T-cell (primary cell): ENCODE results near the gene FGF19. TPM values are rescaled to one million over a fixed set of nuclear protein-coding genes. Genes with fewer than 3 reads are reported as not detected.

ENCODE experiments used
- ATAC-seq, 4 experiments: fragments of 200-7000 bp in 3 of 4; fragments of 150-1000 bp in 1 of 4; cut with Tn5 transposase; replicated peaks in 1 of 4; 1 replicate in 3 of 4; 2 replicates in 1 of 4; pipeline ENCODE4 v1.10.0; 2021; ENCODE audit warnings: moderate library complexity in 3 of 4, mild to moderate bottlenecking in 2 of 4, moderate number of reproducible peaks in 1 of 4
- CTCF ChIA-PET, 2 donors: fragments of 300-600 bp; sonication (Branson Sonifier 250); formaldehyde crosslinking; loops; one replicate each; lab custom pipeline; 2022; ENCODE audit warnings: antibody characterized with exemption in 2 of 2; lab: Charles Lee
- POLR2A ChIA-PET, 2 donors: fragments of 300-600 bp; sonication (Branson Sonifier 250); formaldehyde crosslinking; loops; one replicate each; lab custom pipeline; 2022; ENCODE audit warnings: antibody characterized with exemption in 2 of 2; lab: Charles Lee
- DNase-seq, 35 experiments: peaks; one replicate each; pipeline versions ENCODE4 v3.0.0 to v3.0.0-alpha.2; 2013 to 2023
- H3K27ac ChIP-seq: one replicate; pipeline ENCODE4 v1.5.1; 2013; ENCODE audit warnings: low read length
- H3K27me3 ChIP-seq, 2 experiments: replicated peaks in 1 of 2; 1 replicate in 1 of 2; 2 replicates in 1 of 2; pipeline versions ENCODE4 v1.6.1 to v1.7.0; 2013; ENCODE audit warnings: low read length in 1 of 2, mixed read lengths in 1 of 2; ENCODE audit not compliant: control insufficient read depth in 2 of 2, insufficient read depth in 2 of 2; ENCODE audit errors: extremely low read depth in 1 of 2
- H3K36me3 ChIP-seq, 2 donors: 1 replicate in 1 of 2; 2 replicates in 1 of 2; pipeline versions ENCODE4 v1.6.1 to v1.7.0; 2013; ENCODE audit warnings: low read length in 1 of 2; ENCODE audit not compliant: control insufficient read depth in 2 of 2, insufficient read depth in 1 of 2; ENCODE audit errors: extremely low read depth in 1 of 2
- H3K4me1 ChIP-seq, 2 experiments: 1 replicate in 1 of 2; 2 replicates in 1 of 2; pipeline versions ENCODE4 v1.6.1 to v1.7.0; 2013; ENCODE audit warnings: low read length in 2 of 2, mixed read lengths in 1 of 2; ENCODE audit not compliant: insufficient read depth in 2 of 2, control insufficient read depth in 1 of 2; ENCODE audit errors: extremely low read depth in 1 of 2
- H3K4me3 ChIP-seq, 2 donors: 1 replicate in 1 of 2; 2 replicates in 1 of 2; pipeline versions ENCODE4 v1.5.1 to v1.7.0; 2013; ENCODE audit warnings: mild to moderate bottlenecking in 2 of 2, low read length in 1 of 2, moderate library complexity in 1 of 2; ENCODE audit not compliant: control insufficient read depth in 1 of 2; ENCODE audit errors: extremely low read depth in 1 of 2
- H3K9me3 ChIP-seq: 2 replicates; pipeline ENCODE4 v1.7.0; 2013
- H3K27ac Mint-ChIP-seq, 2 donors: one replicate each; pipeline ENCODE4 v1.8.0; 2020 to 2021; ENCODE audit warnings: mild to moderate bottlenecking in 2 of 2, mixed read lengths in 2 of 2
- H3K27me3 Mint-ChIP-seq, 2 donors: one replicate each; pipeline ENCODE4 v1.8.0; 2021 to 2022; ENCODE audit warnings: mixed read lengths in 2 of 2
- H3K36me3 Mint-ChIP-seq: one replicate; pipeline ENCODE4 v1.8.0; 2021; ENCODE audit warnings: mixed read lengths
- H3K4me1 Mint-ChIP-seq, 3 donors: one replicate each; pipeline ENCODE4 v1.8.0; 2020 to 2022; ENCODE audit warnings: mixed read lengths in 3 of 3, mild to moderate bottlenecking in 1 of 3
- H3K4me3 Mint-ChIP-seq, 3 donors: one replicate each; pipeline ENCODE4 v1.8.0; 2020 to 2022; ENCODE audit warnings: mild to moderate bottlenecking in 3 of 3, mixed read lengths in 3 of 3, moderate library complexity in 3 of 3
- H3K9me3 Mint-ChIP-seq, 3 donors: one replicate each; pipeline ENCODE4 v1.8.0; 2020 to 2022; ENCODE audit warnings: mixed read lengths in 3 of 3
- WGBS: methylation state at CpG from one replicate; pipeline ENCODE4 v1.1.5; 2013; ENCODE audit warnings: missing lambda C conversion rate; ENCODE audit not compliant: insufficient coverage; 5-methylcytosine and 5-hydroxymethylcytosine counted together
- total RNA-seq, 35 experiments: library from RNA in 6 of 35; stranded (reverse) in 6 of 35; fragments of 120-200 nt in 1 of 35; gene quantifications; one replicate each; pipeline versions ENCODE4 v1.2.1 to v1.2.4 and lab custom pipeline; 2013 to 2026

FGF19 gene
- total RNA-seq, 5 donors from 2014 or later (not counting 1 experiment from before 2014, with no cell fraction given): 0.09 TPM; not detected in 4

GRCh38 chr11:69661413-69661715, 42.5 kb downstream of the FGF19 start:
- H3K27me3 Mint-ChIP-seq: no peaks in the 10 kb centered on the region
- no peaks in the 10 kb centered on the region for H3K9me3 ChIP-seq
- no peaks in the 10 kb centered on the region for H3K4me1 ChIP-seq
- no peak for ATAC-seq
- H3K27ac ChIP-seq: no peak overlapping the region
- CTCF ChIA-PET: no interaction called here
- no peak for DNase-seq
- no peaks in the 10 kb centered on the region for H3K27me3 ChIP-seq
- 99% methylated on average over 6 of the region's 10 CpGs for WGBS
- H3K4me3 ChIP-seq: no peak overlapping the region
- H3K36me3 ChIP-seq: peaks cover 3 to 22% of the 10 kb centered on the region in 2 donors
- POLR2A ChIA-PET: no interaction called here
- H3K9me3 Mint-ChIP-seq: no peaks in the 10 kb centered on the region
- H3K36me3 Mint-ChIP-seq: peaks cover 22% of the 10 kb centered on the region
- H3K4me3 Mint-ChIP-seq: no peak overlapping the region
- peaks cover 0 to 5% (median 0%) of the 10 kb centered on the region in 3 donors for H3K4me1 Mint-ChIP-seq
- no peak overlapping the region for H3K27ac Mint-ChIP-seq

- Mint-ChIP-seq H3K9me3 (no peaks in the 10 kb centered on the region), H3K27ac (no peak overlapping the region), H3K4me3 (no peak overlapping the region), H3K27me3 (no peaks in the 10 kb centered on the region), H3K36me3 (peaks cover 19% of the 10 kb centered on the region), H3K4me1 (peaks cover 0 to 5% (median 0%) of the 10 kb centered on the region in 3 donors)
- H3K4me3 ChIP-seq: no peak overlapping the region
- DNase-seq (no peak), ATAC-seq (no peak)
- H3K4me1 ChIP-seq: no peaks in the 10 kb centered on the region
- H3K36me3 ChIP-seq: peaks cover 3 to 14% of the 10 kb centered on the region in 2 donors
- H3K27ac ChIP-seq: no peak overlapping the region
- ChIA-PET CTCF (no interaction called here), POLR2A (no interaction called here)
- 94% methylated on average over 2 of the region's 4 CpGs for WGBS
- H3K27me3 ChIP-seq: no peaks in the 10 kb centered on the region
- H3K9me3 ChIP-seq: no peaks in the 10 kb centered on the region
Observed at GRCh38 chr11:69660001-69660500, 43.8 kb downstream of the FGF19 start.

- no peak overlapping the region for H3K27ac ChIP-seq
- no peaks in the 10 kb centered on the region for H3K9me3 ChIP-seq
- DNase-seq: no peak
- ChIA-PET POLR2A (no interaction called here), CTCF (no interaction called here)
- Mint-ChIP-seq H3K4me1 (peaks cover 0 to under 1% (median 0%) of the 10 kb centered on the region in 3 donors), H3K27me3 (no peaks in the 10 kb centered on the region), H3K9me3 (no peaks in the 10 kb centered on the region), H3K27ac (no peak overlapping the region), H3K36me3 (peaks cover 15% of the 10 kb centered on the region), H3K4me3 (no peak overlapping the region)
- no peaks in the 10 kb centered on the region for H3K4me1 ChIP-seq
- ATAC-seq: no peak
- no peak overlapping the region for H3K4me3 ChIP-seq
- H3K27me3 ChIP-seq: no peaks in the 10 kb centered on the region
- 93% methylated on average over 9 of the region's 12 CpGs for WGBS
- peaks cover 3 to 9% of the 10 kb centered on the region in 2 donors for H3K36me3 ChIP-seq
Observed at GRCh38 chr11:69659591-69659990, 44.2 kb downstream of the FGF19 start.

GRCh38 chr11:69658626-69659450, 45.0 kb downstream of the FGF19 start:
- ChIA-PET POLR2A (no interaction called here), CTCF (no interaction called here)
- Mint-ChIP-seq H3K36me3 (peaks cover 11% of the 10 kb centered on the region), H3K4me3 (no peak overlapping the region), H3K27me3 (no peaks in the 10 kb centered on the region), H3K27ac (no peak overlapping the region), H3K9me3 (no peaks in the 10 kb centered on the region), H3K4me1 (no peaks in the 10 kb centered on the region)
- Histone ChIP-seq H3K36me3 (peaks cover 3 to 5% of the 10 kb centered on the region in 2 donors), H3K4me1 (no peaks in the 10 kb centered on the region), H3K27me3 (no peaks in the 10 kb centered on the region), H3K4me3 (no peak overlapping the region), H3K27ac (no peak overlapping the region), H3K9me3 (no peaks in the 10 kb centered on the region)
- WGBS: 88% methylated on average over 17 of the region's 18 CpGs
- no peak for ATAC-seq
- DNase-seq: no peak

- ChIA-PET POLR2A (no interaction called here), CTCF (no interaction called here)
- Mint-ChIP-seq H3K27ac (no peak overlapping the region), H3K4me3 (no peak overlapping the region), H3K27me3 (no peaks in the 10 kb centered on the region), H3K4me1 (no peaks in the 10 kb centered on the region), H3K36me3 (peaks cover 7% of the 10 kb centered on the region), H3K9me3 (no peaks in the 10 kb centered on the region)
- Histone ChIP-seq H3K27me3 (no peaks in the 10 kb centered on the region), H3K36me3 (peaks cover 0 to 3% of the 10 kb centered on the region in 2 donors), H3K4me3 (no peak overlapping the region), H3K9me3 (no peaks in the 10 kb centered on the region), H3K27ac (no peak overlapping the region), H3K4me1 (no peaks in the 10 kb centered on the region)
- ATAC-seq: no peak
- no peak for DNase-seq
- WGBS: 85% methylated on average over 18 of the region's 27 CpGs
Observed at GRCh38 chr11:69657911-69658625, 45.8 kb downstream of the FGF19 start.

GRCh38 chr11:69657456-69657910, 46.3 kb downstream of the FGF19 start:
- Histone ChIP-seq H3K27ac (no peak overlapping the region), H3K4me3 (no peak overlapping the region), H3K4me1 (no peaks in the 10 kb centered on the region), H3K36me3 (peaks cover 0 to 3% of the 10 kb centered on the region in 2 donors), H3K27me3 (no peaks in the 10 kb centered on the region), H3K9me3 (no peaks in the 10 kb centered on the region)
- Mint-ChIP-seq H3K27ac (no peak overlapping the region), H3K9me3 (no peaks in the 10 kb centered on the region), H3K36me3 (peaks cover 7% of the 10 kb centered on the region), H3K4me3 (no peak overlapping the region), H3K27me3 (no peaks in the 10 kb centered on the region), H3K4me1 (no peaks in the 10 kb centered on the region)
- DNase-seq (no peak), ATAC-seq (no peak)
- WGBS: 90% methylated on average over 11 of the region's 14 CpGs
- ChIA-PET CTCF (no interaction called here), POLR2A (no interaction called here)
